Measurements from ENCODE around the gene CCDC185.

DNA sequence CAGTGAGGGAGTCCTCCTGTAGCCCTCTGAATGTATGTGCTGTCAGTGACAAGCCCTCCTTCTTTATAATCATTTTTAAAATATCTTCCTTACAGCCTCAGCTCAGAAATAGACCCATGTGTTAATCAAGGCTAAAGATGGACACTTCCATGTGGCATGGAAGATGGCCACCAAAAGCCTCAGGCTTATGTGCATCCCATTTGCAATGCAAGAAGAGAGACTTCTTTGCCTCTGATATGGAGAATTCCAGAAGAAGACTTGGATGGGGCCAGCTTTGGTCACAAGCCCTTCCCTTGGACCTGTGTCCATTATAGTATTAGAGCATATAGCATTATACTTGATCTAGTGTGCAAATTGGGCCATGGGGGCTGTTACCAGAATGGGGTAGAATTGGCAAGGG is 18.5 kb downstream of the CCDC185 start:
- TF ChIP-seq, protein P1, sequence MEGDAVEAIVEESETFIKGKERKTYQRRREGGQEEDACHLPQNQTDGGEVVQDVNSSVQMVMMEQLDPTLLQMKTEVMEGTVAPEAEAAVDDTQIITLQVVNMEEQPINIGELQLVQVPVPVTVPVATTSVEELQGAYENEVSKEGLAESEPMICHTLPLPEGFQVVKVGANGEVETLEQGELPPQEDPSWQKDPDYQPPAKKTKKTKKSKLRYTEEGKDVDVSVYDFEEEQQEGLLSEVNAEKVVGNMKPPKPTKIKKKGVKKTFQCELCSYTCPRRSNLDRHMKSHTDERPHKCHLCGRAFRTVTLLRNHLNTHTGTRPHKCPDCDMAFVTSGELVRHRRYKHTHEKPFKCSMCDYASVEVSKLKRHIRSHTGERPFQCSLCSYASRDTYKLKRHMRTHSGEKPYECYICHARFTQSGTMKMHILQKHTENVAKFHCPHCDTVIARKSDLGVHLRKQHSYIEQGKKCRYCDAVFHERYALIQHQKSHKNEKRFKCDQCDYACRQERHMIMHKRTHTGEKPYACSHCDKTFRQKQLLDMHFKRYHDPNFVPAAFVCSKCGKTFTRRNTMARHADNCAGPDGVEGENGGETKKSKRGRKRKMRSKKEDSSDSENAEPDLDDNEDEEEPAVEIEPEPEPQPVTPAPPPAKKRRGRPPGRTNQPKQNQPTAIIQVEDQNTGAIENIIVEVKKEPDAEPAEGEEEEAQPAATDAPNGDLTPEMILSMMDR (IDR thresholded peaks at IDR 0.05) = no peak
- no peak for TF ChIP-seq POLR2AphosphoS5 (IDR thresholded peaks at IDR 0.05)
